Daoy (cell line): ENCODE results near the gene GPATCH1. TPM values are rescaled to one million over a fixed set of nuclear protein-coding genes. Genes with fewer than 3 reads are reported as not detected.

ENCODE experiments used
- DNase-seq: peaks from one replicate; pipeline ENCODE4 v3.0.0-alpha.2; 2015; ENCODE audit warnings: low read depth
- total RNA-seq: library from RNA; depleted of rRNA; stranded (reverse); fragments of >200 nt; shearing (Covaris generic); gene quantifications from 2 replicates; pipeline ENCODE4 v1.2.3, GENCODE V29; 2014; rRNA removed

GPATCH1 gene
- total RNA-seq, 1 experiment from 2014 or later: 12.9 TPM

DNA sequence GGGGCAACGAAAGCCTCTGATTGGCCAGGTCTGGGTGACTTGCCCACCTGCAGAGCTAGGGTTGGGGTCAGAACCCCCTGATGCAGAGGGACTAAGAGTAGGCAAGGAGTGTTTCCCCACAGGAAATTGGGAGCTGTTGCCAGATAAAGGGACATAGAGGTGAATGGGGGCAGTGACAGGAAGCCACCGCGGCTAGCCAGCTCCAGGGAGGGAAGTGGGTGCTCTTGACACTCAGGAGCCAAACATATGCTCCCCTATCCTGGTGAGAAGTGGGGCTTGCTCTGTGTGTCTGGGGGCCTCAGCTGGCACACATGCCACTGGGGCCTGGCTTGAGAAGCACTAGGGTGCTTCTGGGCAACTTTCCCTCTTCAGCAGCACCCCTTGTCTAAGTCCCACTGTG lies 76.9 kb downstream of the GPATCH1 start:
- no peak for DNase-seq

DNA sequence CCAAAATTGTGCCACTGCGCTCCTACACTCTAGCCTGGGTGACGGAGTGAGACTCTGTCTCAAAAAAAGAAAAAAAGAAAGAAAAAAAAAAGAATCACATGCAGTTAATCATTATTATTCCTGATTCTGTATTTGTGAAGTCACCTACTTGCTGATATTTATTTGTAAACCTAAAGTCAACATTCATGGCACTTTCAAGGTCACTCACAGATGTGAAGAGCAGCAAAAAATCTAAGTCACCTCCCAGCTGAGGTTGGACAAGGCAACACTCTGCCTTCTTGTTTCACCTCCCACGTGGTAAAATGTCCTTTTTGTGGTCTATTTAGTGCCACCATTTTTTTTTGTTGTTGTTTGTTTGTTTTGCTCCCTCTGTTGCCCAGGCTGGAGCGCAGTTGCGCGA lies 77.4 kb downstream of the GPATCH1 start:
- DNase-seq: no peak

DNA sequence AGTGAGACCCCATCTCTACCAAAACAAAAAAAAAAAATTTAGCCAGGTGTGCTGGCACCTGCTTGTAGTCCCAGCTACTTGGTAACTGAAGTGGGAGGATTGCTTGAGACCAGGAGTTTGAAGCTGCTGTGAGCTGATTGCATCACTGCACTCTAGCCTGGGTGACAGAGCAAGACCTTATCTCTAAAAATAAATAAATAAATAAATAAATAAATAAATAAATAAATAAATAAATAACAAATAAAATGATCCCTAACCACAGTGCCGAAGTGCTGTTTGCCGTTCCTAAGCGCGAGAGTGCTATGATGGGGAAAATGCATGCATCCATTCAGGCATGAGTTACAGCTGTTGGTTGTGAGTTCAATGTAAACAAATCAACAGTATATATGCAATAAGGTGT lies 78.2 kb downstream of the GPATCH1 start:
- DNase-seq: no peak

DNA sequence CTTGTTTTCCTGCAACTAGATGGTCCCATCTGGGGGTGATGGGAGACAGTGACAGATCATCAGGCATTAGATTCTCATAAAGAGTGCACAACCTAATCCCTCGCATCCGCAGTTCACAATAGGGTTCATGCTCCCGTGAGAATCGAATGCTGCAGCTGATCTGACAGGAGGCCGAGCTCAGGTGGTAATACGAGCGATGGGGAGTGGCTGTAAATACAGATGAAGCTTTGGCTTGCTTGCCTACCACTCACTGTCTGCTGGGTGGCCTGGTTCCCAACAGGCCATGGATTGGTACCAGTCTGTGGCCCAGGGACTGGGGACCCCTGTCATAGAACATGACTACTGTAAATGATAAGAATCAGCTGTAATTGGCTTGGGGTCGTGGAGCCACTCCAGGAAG lies 78.9 kb downstream of the GPATCH1 start:
- DNase-seq: no peak

DNA sequence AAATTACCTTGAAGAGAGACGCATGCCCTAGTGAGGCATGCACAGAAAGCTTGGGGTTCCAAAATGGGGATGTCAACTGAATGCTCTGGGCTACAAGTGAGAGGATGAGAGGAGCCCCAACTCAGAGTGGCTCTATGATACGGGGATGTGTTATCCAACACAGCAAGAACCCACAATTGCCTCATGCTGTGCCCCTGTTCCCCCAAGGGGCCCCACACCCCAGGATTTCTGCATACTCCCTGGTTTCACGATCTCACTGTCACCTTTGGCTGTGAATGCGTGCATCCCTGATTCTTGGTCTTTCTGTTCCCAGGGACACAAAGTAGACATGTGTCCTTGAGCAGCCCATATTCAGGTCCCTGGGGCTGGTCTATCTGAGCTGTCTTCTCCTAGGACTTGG lies 80.2 kb downstream of the GPATCH1 start:
- DNase-seq: no peak

DNA sequence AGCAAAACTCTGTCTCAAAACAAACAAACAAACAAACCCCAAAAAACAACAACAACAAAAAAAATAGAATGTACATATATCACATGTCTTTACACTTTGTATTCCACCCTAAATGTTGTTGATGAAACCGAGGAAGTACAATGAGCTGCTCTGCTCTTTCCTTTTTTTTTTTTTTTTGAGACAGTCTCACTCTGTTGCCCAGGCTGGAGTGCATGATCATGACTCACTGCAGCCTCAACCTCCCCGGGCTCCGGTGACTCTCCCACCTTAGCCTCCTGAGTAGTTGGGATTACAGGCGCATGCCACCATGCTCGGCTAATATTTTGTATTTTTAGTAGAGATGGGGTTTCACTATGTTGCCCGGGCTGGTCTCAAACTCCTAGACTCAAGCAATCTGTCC lies 82.5 kb downstream of the GPATCH1 start:
- no peak for DNase-seq

DNA sequence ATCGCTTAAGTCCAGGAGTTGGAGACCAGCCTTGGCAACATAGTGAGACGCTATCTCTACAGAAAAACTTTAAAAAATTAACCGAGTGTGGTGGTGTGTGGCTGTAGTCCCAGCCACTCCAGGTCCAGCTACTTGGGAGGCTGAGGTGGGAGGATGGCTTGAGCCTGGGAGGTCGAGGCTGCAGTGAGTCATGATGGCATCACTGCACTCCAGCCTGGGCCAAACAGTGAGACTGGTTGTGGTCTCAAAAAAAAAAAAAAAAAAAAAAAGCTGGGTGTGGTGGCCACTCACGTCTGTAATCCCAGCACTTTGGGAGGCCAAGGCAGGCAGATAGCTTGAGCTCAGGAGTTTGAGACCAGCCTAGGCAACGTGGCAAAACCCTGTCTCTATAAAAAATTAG lies 85.1 kb downstream of the GPATCH1 start:
- DNase-seq: peak; percentile 57

DNA sequence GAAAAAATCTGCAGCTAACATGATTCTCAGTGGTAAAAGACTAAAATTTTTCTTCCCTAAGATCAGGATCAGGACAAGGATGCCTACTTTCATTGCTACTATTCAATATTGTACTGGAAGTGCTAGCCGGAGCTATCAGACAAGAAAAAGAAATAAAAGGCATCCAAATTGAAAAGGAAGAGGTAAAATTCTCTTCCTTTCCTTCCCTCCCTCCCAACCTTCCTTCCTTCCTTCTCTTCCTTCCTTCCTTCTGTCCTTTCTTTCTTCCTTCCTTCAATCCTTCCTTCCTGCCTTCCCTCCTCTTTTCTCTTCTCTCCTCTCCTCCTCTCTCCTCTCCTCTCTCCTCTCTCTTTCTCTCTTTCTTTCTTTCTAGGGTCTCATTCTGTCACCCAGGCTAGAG lies 86.5 kb downstream of the GPATCH1 start:
- no peak for DNase-seq

DNA sequence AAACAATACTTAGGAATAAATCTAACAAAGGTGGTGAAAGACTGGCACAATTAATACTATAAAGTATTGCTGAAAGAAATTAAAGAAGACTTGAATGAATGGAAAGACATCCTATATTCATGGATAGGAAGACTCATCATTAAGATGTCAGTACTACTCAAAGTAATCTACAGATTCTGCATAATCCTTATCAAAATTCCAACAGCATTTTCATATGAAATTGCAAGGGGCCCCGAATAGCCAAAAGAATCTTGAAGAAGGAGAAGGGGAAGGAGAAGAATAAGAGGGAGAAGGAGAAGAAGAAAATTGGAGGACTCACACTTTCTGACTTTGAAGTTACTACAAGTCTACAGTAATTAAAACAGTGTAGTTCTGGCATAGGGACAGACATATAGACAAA lies 87.5 kb downstream of the GPATCH1 start:
- DNase-seq: no peak

DNA sequence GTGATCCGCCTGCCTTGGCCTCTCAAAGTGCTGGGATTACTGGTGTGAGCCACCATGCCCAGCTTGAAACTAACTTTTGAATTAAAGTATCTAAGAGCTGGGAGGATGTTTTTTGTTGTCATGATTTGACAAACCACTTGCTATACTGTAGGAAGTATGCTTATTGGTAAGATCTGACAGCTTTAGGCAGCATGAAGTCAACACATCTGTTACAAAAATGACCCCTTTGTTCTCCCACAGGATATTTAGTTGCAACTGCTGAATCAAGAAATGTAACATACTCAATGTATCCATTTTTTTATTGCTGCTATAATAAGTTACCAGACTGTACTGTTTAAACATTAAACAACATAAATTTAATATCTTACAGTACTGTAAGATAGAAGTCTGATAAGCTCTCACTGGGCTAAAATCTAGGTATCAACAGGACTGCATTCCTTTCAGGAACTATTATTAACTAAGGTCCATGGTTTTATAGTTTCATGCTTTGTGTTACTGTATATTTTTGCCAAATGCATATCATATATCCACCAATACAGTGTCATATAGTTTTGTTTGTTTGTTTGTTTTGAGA lies 90.3 kb downstream of the GPATCH1 start:
- DNase-seq: no peak

DNA sequence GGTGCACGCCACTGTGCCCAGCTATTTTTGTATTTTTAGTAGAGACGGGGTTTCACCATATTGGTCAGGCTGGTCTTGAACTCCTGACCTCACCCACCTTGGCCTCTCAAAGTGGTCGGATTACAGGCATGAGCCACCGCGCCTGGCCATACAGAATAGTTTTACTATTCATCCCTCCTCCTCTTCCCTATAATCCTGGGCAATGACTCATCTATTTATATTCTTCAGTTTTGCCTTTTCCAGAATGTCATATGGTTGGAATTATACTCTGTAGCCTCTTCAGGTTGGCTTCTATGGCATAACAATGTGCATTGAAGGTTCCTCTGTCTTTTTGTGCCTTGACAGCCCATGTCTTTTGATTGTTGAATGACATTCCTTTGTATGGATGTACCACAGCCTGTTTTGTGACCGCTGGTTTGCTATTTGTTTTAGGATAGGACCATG lies 91.0 kb downstream of the GPATCH1 start:
- DNase-seq: no peak

DNA sequence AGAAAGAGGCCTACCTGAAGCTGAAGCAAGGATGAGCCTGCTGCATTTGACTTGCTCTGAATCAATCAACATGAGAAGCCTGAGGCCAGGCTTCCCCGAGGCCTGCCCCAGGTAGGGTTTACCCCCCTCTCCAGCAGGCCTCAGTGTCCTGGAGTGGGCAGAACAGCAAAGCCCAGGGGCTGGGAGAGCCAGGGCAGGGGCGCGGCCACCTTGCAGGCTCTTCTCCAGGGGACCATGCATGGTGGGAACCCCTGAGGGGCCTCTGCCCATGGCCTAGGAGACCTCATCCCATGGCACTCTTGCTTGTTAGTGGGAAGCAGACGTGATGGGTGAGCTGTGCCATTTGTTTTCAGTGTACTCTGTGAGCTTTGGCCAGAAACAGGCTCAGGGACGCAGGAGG lies 93.2 kb downstream of the GPATCH1 start:
- DNase-seq: no peak

DNA sequence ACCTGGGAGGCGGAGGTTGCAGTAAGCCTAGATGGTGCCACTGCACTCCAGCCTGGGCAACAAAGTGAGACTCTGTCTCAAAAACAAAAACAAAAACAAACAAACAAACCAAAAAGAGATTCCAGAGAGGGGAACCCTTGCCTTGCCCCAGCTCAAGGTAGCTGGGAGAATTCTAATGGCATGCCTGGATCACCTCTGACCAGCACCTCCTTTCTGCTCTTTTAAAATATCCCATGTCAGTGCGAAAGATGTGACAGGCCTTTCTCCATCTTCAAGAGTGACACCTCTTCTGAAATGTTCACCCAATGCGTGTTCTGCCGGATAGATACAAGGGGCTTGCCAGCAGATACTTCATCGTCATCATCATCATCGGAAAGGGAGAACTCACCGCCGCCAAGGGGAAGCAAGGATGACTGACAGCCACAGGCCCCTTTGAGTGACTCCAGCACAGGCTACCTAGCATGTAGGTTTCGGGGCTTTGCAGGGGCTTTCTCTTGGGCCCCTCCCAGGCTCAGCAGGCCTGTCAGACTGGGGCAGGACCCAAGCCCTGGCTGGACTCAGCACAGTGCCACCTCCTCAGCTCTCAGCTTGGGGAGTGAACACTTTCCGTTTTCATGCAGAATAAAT lies 94.3 kb downstream of the GPATCH1 start:
- no peak for DNase-seq

DNA sequence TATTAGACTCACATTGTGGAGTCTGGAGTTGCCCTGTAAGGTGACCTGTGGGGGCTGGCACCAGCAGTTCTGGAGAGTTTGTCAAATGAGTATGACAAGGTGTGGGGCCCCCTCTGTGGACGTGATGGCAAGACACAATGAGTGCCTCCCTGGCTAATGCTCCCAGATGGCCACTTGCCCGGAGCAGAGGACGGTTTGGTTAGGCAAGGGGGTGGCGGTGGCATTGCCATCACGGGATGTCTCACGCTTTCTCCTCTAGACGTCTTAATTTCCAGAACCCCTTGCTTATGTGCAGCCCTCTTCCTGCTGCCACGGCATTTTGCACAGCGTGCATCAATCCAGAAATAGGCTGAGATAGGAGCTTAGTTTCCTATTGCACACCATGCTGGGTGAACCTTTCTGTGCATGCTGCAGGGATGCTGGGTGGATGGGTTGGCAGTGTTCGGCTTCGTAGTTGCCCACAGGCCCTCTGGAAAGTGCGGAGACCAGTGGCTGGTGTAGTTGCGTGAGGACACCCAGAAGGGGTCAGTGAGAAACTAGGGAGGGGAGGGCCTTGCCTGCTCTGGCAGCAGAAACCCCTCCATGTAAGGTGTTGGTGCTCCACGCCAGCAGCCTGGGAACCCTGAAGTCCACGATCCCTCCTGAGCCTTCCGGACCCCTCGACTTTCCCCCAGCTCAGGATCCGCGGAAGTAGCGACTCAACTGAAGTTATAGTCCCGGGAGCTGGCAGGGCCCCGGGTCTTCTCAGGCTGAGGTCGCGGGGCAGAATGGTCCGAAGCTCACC lies 95.1 kb downstream of the GPATCH1 start:
- DNase-seq: peak; percentile 46

DNA sequence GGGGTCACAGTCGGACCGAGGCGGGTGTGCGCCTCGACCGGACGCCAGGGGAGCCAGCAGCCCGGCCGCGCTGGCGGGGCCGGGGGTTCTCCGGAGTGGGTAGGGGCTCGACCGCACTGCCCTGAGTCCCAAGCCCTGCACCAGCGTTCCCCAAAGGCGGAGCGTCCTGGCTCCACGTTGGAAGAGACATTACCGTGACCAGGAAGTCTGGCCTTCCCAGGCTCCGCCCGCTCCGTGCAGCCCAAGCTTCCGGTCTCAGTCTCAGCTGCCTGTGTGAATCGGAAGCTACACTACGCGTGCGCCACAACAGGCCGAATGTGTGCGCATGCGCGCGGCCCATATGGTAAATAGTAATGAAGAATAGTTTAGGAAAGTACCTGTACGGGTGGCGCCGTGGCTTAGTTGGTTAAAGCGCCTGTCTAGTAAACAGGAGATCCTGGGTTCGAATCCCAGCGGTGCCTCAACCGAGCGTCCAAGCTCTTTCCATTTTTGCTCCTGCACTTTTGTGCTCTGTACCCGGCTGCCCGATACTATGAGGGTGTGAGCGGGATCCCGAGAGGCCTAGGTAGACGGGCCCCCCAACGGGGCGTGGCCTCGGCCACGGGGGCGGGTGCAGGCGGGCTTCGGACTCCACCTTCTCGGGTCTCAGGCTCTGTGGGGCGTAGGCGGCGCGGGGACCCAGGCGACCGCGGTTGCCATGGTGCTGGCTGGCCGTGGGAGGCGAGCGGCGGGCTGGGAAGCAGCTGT lies 95.9 kb downstream of the GPATCH1 start:
- DNase-seq: peak; percentile 99

DNA sequence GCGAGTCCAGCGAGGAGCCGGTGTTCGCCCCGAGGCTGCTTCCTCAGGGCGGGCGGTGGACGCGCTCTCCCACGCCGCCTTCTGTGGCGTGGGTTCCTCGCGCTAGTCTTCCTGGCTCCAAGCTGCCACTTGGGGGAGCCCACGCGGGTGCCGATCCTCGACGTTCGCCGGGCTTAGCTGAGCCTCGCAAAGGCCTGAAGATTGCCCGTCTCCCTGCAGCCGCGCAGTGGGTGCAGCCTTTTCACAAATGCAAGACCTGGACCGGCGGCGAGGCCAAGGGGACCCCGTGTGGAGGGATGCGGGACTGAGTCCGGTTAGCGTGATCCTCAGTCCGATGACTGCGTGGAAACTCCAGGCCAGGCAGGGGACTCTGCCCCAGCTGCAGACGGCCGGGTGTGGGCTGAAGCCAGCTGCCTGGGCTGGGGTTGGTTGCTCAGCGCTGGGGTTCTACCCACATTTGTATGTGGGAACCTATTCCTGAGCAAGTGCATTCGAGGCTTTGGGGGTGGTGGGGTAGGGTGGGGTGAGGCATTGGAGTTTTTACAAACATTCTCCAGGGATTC lies 96.5 kb downstream of the GPATCH1 start:
- no peak for DNase-seq

Other genes with a start within 250 kb of the GPATCH1 start
- not detected in 2 replicates for gene SLC7A9, start 211.4 kb upstream of the GPATCH1 start, total RNA-seq
- 12.4 and 13.1 TPM in 2 replicates for gene CEP89, start 109.2 kb upstream of the GPATCH1 start, total RNA-seq
- 6.2 and 7.0 TPM in 2 replicates for gene FAAP24, start 108.9 kb upstream of the GPATCH1 start, total RNA-seq
- 7.4 and 19.9 TPM in 2 replicates for gene RHPN2, start 16.3 kb upstream of the GPATCH1 start, total RNA-seq
- gene WDR88, start 50.9 kb downstream of the GPATCH1 start, total RNA-seq: not detected in 2 replicates
- 8.4 and 11.1 TPM in 2 replicates for gene LRP3, start 113.1 kb downstream of the GPATCH1 start, total RNA-seq
- not detected in 2 replicates for gene SLC7A10, start 144.7 kb downstream of the GPATCH1 start, total RNA-seq
- gene CEBPA, start 221.4 kb downstream of the GPATCH1 start, total RNA-seq: 0.80 and 4.5 TPM in 2 replicates